SK-N-MC (cell line): Measurements from ENCODE around the gene RAB4A.

Experiments
- EZH2 ChIP-seq: fragments of 200-600 bp; sonication (generic); IDR thresholded peaks from one replicate; pipeline ENCODE4 v1.6.1; 2017; ENCODE audit warnings: antibody characterized with exemption
- POLR2AphosphoS5 ChIP-seq: IDR thresholded peaks from 2 replicates; pipeline ENCODE4 v1.6.1; 2012; ENCODE audit warnings: mild to moderate bottlenecking, low read depth, low read length, borderline replicate concordance

DNA sequence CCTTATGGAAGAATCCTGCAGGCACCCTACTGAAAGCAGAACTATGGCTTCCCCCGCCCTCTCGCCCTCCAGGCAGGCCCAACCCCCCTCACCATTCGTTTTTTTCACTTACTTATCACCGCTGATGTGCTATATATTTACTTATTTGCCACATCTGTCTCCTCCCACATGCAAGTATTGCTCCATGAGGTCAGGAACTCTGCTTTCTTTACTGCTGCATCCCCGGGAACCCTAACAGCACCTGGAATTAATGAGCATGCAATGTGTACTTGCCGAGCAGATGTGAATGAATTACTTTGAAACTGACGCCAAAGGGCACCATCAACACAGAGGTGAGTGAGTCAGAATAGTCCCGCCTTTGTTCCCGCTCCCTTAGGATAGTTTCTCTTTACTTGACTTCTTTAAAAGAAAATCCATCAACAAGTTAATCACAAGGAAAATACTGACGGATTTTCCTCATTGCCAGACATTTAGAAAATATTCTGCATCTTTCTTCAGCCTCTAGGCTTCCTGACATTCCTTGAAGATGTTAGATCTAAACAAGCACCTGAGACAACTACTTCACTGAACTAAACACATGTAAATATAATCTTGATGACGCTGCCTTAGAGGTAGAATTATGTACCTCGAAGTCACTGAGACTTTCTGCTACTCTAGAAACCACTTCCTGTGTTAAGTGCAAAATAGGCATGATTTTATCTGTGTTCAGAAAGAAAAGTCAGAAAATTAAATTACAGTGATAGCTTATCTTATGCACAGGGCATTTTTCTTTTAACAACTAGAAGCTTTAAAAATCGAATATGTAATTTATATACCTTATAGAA, 17.5 kb upstream of the RAB4A start:
- no peak for TF ChIP-seq POLR2AphosphoS5
- no peak for TF ChIP-seq EZH2
